GM18505 (cell line): ENCODE measurements around the gene USP32.
"Not testable (repeated sequence)": the region's sequence is repeated elsewhere in the genome, so short reads cannot be mapped to it uniquely, and the experiment has no call there.

ENCODE experiments used
- ATAC-seq: cut with Tn5 transposase; IDR thresholded peaks from one replicate; pipeline ENCODE4 v1.9.1; 2021; ENCODE audit not compliant: unreplicated experiment
- POLR2A ChIP-seq: IDR thresholded peaks from 4 replicates; pipeline ENCODE4 v1.6.1; 2011; ENCODE audit warnings: borderline replicate concordance; ENCODE audit not compliant: insufficient read depth, insufficient read length; ENCODE audit errors: extremely low read depth

USP32 gene

DNA sequence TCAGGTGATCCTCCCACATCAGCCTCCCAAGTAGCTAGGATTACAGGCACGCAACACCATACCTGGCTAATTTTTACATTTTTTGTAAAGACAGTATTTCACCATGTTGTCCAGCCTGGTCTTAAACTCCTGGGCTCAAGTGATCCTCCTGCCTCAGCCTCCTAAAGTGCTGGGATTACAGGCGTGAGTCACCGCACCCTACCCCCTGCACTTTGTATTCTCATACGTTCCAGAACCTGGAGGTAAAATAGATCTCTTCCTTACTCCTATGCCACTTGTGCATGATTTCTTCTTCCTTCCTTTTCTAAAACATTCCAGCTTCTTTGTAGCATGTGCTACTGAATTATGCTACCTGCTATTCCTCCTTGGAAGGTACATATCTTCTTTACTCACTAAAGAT is 197.8 kb downstream of the USP32 start:
- ATAC-seq, result not testable (repeated sequence)

DNA sequence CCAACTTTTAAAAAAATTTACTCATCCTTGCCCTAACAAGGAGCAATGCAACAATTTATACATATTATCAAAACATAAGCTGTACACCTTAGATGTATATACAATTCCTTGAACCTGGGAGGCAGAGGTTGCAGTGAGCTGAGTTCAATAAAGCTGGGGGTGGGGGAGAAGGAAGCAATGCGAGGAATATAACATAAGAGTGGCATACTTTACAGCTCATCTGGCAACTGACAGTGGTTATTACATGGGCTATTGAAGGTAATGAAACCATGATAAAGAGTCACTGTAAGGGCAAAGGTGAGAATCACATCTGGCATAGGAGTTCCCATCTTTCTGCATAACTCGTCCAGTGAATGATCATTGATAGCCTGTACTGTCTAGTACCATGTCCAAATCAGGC is 198.5 kb downstream of the USP32 start:
- no peak for TF ChIP-seq POLR2A
- no peak for ATAC-seq

DNA sequence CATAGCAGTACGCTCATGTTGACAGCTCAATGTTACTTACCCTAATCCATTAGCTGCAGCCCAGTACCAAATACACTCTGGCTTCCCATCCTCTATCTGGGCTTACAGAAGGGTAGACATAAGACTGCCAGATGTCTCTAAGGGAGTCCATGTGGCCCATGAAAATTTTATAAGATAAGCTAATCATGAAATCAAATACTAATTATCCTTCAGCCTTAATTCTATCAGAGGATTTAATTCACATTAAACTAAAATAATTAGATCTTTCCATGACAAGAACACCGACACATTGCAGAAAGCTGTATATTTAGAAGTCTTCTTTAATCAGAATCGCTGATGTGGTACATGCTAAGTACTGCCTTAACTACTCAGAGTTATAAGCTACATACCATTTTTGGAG is 198.9 kb downstream of the USP32 start:
- not testable (repeated sequence) for ATAC-seq

DNA sequence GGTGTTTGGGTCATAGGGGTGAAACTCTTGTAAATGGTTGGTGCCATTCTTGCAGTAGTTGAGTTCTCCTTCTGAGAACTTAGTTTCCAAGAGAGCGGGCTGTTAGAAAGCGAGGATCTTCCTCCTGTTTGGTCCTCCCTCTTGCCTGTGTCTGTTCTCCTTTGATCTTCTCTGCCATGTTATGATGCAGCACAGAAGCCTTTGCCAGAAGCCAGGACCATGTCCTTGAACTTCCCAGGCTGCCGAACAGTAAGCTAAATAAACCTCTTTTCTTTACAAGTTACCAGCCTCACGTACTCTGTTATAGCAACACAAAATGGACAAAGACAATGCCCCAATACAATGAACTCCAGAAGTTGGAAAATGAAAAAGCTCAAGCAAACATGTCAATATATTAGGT is 201.9 kb downstream of the USP32 start:
- not testable (repeated sequence) for ATAC-seq

DNA sequence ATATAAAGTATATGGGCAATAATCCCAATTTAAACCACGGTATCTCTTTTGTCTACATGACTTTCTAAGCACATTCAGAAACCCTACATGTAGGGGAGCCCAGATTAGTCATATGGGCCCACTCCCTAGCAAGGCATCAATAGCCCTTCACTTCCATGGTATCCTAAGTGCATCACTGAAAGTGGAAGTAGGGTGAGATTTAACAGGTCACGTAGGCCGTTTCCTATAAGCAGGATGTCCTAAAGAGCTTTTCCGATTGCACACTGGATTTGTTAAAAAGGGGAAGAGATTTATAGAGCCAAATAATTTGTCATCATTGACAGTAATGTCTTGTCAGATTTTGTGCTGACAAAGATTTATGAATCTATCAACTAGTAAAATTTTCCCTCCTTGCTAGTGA is 203.2 kb downstream of the USP32 start:
- ATAC-seq, result no peak
- TF ChIP-seq POLR2A, result no peak

DNA sequence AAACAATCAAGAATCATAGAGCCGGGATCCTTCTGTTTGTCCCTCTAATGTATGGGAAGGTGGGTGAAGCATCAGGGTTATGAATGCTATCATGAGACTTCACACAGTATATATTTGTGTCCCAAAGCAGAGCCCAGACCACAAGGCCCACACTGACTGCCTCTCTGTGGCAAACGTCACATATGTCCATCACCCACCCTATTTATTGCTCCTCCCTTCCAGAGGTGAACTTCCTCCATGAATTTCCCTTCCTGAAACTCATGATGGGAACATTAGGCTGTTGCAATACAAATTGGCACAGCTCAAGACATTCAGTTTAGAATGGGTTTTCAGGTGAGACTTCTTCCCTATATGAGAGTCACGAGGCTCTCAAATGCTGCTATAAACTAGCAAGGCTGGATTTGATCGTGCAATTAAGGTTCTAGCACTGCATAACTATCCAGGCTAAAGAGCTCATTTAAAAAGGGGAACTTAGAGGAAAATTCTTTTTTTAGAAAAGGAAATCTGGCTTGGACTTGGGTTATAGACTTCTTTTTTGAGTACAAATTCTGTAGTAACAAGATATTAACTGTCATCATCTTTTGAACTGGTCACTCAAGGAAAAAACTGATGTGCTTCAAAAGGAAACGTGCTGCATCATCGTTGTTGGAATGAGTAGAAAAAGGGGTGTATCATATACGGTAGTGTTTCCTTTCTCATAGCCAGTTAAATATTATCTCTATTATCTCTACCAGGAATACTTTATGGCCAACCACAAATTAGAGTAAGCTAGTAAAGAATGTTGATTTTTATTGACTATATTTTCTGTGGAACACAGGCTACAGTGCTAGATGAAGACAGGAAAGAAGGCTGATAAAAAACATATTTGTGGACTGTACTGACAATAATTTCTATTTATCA is 204.8 kb downstream of the USP32 start:
- ATAC-seq, result not testable (repeated sequence)

DNA sequence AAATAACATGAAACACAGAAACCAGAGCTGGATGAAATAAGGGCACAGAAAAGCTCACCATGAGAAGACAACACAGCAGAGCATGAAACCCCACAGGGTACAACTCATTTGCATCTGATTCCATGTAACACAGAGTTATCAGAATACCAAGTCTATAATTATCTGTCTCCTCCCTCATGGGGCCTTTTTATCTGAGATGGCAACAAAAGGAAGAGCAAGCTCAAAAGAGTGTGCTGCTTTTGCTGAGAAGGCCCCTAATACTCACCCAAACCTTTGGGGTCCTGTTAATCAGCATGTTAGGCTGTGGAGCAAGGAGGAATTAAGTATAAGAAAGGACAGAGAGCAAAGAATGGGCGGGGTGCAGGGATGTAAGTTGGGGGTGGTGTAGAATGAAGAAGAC is 205.6 kb downstream of the USP32 start:
- not testable (repeated sequence) for ATAC-seq

DNA sequence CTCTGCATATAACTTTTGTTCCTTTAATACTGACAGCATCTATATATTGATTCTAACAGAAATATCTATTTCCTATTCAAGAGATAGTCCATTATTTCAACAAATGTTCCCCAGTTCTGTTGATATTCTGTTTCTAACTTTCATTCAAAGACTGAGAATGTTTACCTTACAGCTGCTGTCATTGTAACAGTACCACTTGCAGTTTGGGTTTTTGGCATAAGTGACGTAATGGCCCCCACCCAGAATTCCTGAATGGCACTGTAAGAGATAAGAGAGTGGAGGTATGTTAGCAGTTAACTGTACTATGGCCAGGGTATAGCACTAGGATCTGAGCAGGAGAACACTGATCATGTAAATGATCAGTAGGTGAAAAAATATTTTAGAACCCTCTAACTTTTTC is 211.6 kb downstream of the USP32 start:
- not testable (repeated sequence) for ATAC-seq

DNA sequence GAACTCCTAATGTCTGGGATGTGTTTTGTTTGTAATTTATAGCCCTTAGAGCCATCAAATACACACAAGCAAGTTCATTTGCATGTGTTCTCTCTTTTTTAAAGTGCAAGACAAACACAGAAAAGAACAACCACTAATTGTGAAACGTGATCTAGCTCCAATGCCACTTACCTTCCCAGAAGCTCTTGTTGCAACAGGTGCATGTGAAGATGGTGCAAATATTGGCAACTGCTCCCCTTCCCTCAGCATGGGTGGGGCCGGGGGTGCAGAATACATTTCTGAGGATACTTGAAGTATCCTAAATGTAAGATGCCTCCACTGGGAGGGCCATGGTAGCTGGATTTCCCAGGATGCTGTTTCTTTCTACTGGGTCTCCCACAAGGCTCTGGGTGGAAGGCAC is 213.8 kb downstream of the USP32 start:
- not testable (repeated sequence) for ATAC-seq

DNA sequence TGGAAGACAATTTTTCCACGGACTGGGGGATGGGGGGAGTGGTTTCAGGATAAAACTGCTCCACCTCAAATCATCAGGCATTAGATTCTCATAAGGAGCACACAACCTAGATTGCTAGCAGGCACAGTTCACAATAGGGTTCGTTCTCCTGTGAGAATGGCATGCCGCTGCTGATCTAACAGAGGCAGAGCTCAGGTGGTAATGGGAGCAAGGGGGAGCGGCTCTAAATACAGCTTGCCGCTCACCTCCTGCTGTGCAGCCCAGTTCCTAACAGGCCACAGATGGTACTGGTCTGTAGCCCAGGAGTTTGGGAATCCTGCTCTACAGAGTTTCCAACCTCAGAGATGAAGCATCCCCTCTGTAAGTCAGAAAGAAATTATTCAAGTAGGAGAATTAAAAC is 215.2 kb downstream of the USP32 start:
- ATAC-seq, result not testable (repeated sequence)

DNA sequence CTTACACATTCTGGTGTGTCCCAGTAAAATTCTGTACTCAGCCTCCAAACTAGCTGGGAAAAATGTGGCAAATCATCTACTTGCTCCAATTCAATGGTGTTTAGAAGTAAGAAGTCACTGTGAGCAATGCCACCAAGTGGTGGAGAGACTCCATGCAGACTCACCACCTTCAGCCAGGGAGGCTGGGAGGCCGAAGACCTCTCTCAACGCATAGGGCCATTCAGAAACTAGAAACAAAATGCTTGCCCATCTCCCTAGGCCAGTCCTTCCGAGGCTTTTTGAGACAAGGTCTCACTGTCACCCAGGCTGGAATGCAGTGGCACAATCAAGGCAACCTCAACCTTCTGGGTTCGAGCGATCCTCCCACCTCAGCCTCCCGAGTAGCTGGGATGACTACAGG is 217.2 kb downstream of the USP32 start:
- ATAC-seq, result not testable (repeated sequence)

DNA sequence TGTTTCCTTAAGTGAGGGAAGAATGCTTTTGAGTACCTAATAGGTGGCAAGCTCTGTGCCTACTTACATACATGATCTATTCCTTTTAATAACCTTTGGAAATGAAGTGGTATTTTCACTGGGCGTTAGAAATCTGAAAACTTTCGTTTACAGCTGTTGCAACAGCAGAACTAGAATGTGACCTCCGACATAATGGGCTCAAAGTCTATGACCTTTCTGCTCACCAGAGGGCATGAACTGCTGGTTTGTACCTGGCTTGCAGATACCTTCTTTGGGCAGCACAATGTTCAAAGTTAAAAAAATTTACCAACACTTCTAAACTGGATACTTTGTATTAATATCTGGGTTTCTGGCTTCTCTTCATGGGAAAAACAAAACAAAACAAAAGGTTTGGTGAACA is 217.9 kb downstream of the USP32 start:
- no peak for ATAC-seq
- TF ChIP-seq POLR2A, result no peak

DNA sequence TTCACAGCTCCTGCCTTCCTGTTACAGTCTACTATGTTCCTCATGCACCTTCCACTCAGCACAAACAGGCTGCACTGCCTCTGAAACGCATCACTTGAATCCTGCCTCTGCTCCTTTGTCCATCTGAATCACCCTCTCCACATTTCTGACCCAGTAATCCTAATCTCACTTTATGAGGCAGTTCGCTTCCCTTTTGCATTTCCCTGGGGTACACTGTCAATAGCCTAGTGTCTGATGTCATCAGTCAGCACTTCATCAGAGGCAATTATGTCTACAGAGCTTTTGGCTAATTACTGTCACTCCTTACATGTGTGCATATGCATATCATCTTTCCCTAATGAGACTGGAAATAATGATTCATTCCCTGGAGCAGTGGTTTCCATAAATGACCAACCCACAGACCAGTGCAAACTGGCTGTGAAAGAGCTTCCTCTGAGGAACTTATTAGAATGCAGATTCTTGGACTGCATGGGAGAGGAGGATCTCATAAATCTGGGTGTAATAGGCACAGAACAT is 218.6 kb downstream of the USP32 start:
- ATAC-seq, result no peak
- TF ChIP-seq POLR2A, result no peak

DNA sequence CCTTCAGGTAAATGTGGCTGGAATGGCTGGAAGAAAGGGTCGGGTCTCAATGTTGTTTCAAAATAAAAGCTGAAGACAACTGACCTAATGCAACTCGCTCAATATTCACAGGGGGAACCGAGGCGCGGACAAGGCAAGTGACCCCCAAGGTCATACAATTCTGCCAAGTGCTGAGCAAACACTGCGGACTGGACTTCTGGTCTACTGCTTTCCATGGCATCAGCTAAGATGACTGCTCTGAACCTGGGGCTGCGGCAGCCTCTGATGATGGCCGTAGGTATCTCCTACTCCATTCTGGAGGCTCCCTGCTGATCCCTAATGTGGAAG is 220.2 kb downstream of the USP32 start:
- TF ChIP-seq POLR2A, result no peak
- no peak for ATAC-seq

DNA sequence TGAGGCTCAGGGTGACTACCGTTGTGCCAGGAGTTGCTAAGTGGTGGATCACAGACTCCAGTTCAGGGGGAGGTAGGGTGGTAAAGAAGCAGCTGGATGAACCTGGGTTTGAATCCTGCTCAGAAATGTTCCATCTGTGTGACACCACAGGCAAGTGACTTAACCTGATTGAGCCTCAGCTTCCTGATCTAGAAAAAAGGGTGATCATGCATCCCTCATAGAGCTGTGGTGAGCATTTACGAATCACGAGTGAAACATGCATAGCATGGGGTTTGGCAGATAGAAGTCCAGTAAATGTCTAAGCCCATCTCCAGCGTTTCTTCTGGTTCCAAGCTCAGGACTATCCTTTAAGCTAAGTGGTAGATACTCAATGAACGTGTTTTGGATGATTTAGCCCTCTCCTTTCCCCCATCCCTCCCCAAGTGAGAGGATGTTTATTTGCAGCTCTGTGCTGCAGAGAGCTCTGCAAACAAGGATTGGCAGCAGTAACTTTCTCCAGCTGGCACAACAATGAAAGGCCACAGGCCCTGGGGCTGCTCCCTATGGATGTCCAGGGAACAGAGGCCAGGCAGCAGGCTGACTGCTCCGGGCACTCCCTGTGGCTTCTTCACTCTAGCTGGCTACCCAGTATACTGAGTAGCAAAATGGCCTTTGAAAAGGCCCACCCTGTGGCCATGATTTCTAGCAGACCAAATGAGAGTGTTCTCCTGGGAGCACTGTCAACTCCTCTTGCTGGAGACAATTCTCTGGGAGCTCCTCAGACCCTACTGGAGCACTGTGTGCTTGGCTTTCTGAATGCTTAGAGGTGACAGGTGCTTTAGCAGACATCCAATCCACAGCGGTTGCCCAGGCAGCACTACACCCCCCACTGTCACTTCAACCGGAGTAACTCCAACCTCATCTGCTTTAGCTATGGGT is 220.8 kb downstream of the USP32 start:
- ATAC-seq, result no peak
- no peak for TF ChIP-seq POLR2A
